Mesodermal cell (in vitro differentiated cells): Measurements from ENCODE around the gene PRPSAP2.
"Not testable (repeated sequence)": the region's sequence is repeated elsewhere in the genome, so short reads cannot be mapped to it uniquely, and the experiment has no call there.

Experiments
- H3K27ac ChIP-seq: 2 replicates; pipeline ENCODE4 v1.7.0; 2013; ENCODE audit warnings: mild to moderate bottlenecking, low read depth, low read length, moderate library complexity; ENCODE audit not compliant: severe bottlenecking
- H3K36me3 ChIP-seq: 2 replicates; pipeline ENCODE4 v1.7.1; 2013; ENCODE audit warnings: mild to moderate bottlenecking, low read length, moderate library complexity; ENCODE audit not compliant: control insufficient read depth, insufficient read depth
- H3K4me1 ChIP-seq: one replicate; pipeline ENCODE4 v1.7.1; 2013; ENCODE audit warnings: mild to moderate bottlenecking, low read length; ENCODE audit not compliant: insufficient read depth, control insufficient read depth, poor library complexity, severe bottlenecking
- H3K4me3 ChIP-seq: 2 replicates; pipeline ENCODE4 v1.7.0; 2013; ENCODE audit warnings: low read length, control low read depth, mild to moderate bottlenecking; ENCODE audit not compliant: insufficient read depth, poor library complexity, severe bottlenecking; ENCODE audit errors: extremely low read depth
- H3K9me3 ChIP-seq: 2 replicates; pipeline ENCODE4 v1.7.1; 2013; ENCODE audit warnings: mild to moderate bottlenecking, low read length, moderate library complexity; ENCODE audit not compliant: control insufficient read depth
- WGBS, 2 experiments: methylation state at CpG; one replicate each; pipeline ENCODE4 v1.1.5; 2013; ENCODE audit warnings: missing lambda C conversion rate in 2 of 2; ENCODE audit not compliant: insufficient coverage in 2 of 2; 5-methylcytosine and 5-hydroxymethylcytosine counted together

Gene PRPSAP2

GRCh38 chr17:18856570-18856915, 1.4 kb upstream of the PRPSAP2 start:
- H3K27ac ChIP-seq = peak overlapping the region; percentile 70
- H3K36me3 ChIP-seq = peaks cover 10% of the 10 kb centered on the region
- no CpG with 5 or more reads among the region's 7 CpGs for WGBS, 2 experiments

GRCh38 chr17:18858567-18859245, 775 bp downstream of the PRPSAP2 start:
- Histone ChIP-seq H3K36me3 (peaks cover 16% of the 10 kb centered on the region), H3K4me3 (peak overlapping the region; percentile 91), H3K9me3 (no peaks in the 10 kb centered on the region), H3K27ac (peak overlapping the region; percentile 87), H3K4me1 (peaks cover 12% of the 10 kb centered on the region)
- WGBS, 2 experiments = 0% methylated on average over 1 of the region's 12 CpGs; no CpG with 5 or more reads in 1 of the 2 experiments

More at GRCh38 chr17:18856570-18856915, 1.4 kb upstream of the PRPSAP2 start:
- Histone ChIP-seq H3K4me3 (peak overlapping the region; percentile 62), H3K9me3 (no peaks in the 10 kb centered on the region), H3K4me1 (peaks cover 12% of the 10 kb centered on the region)

- peak overlapping the region; percentile 91 for H3K4me3 ChIP-seq
- H3K4me1 ChIP-seq = peaks cover 12% of the 10 kb centered on the region
- WGBS, 2 experiments = 25 to 28% methylated on average over 2 of the region's 4 CpGs
- H3K36me3 ChIP-seq = peaks cover 20% of the 10 kb centered on the region
- no peaks in the 10 kb centered on the region for H3K9me3 ChIP-seq
- no peak overlapping the region for H3K27ac ChIP-seq
Observed at GRCh38 chr17:18859256-18859655, 1.3 kb downstream of the PRPSAP2 start.

GRCh38 chr17:18860161-18860972, 2.4 kb downstream of the PRPSAP2 start:
- Histone ChIP-seq H3K27ac (no peak overlapping the region), H3K36me3 (peaks cover 30% of the 10 kb centered on the region), H3K9me3 (no peaks in the 10 kb centered on the region), H3K4me1 (peaks cover 6% of the 10 kb centered on the region), H3K4me3 (no peak overlapping the region)
- 94 to 96% methylated on average over 6 to 8 of the region's 9 CpGs for WGBS, 2 experiments

- Histone ChIP-seq H3K4me1 (peaks cover 4% of the 10 kb centered on the region), H3K27ac (no peak overlapping the region), H3K4me3 (no peak overlapping the region), H3K9me3 (no peaks in the 10 kb centered on the region), H3K36me3 (peaks cover 46% of the 10 kb centered on the region)
- 93 to 94% methylated on average over 5 of the region's 5 CpGs for WGBS, 2 experiments
Observed at GRCh38 chr17:18862011-18862410, 4.1 kb downstream of the PRPSAP2 start.

- not testable (repeated sequence) for H3K4me1 ChIP-seq, H3K9me3 ChIP-seq, H3K27ac ChIP-seq, H3K4me3 ChIP-seq
- 79 to 83% methylated on average over 4 of the region's 5 CpGs for WGBS, 2 experiments
- peaks cover 75% of the 10 kb centered on the region for H3K36me3 ChIP-seq
Observed at GRCh38 chr17:18864996-18865395, 7.1 kb downstream of the PRPSAP2 start.

- Histone ChIP-seq H3K27ac (no peak overlapping the region), H3K4me1 (no peaks in the 10 kb centered on the region), H3K36me3 (peaks cover 81% of the 10 kb centered on the region), H3K9me3 (no peaks in the 10 kb centered on the region), H3K4me3 (no peak overlapping the region)
- WGBS, 2 experiments = 92 to 93% methylated on average over 3 to 5 of the region's 8 CpGs
Observed at GRCh38 chr17:18866866-18867813, 9.2 kb downstream of the PRPSAP2 start.

- 93 to 96% methylated on average over 6 of the region's 6 CpGs for WGBS, 2 experiments
- peaks cover 11% of the 10 kb centered on the region for H3K4me1 ChIP-seq
- no peak overlapping the region for H3K27ac ChIP-seq
- H3K4me3 ChIP-seq = no peak overlapping the region
- no peaks in the 10 kb centered on the region for H3K9me3 ChIP-seq
- H3K36me3 ChIP-seq = peaks cover 91% of the 10 kb centered on the region
Observed at GRCh38 chr17:18877104-18877645, 19.2 kb downstream of the PRPSAP2 start.

- whole genome bisulfite sequencing, 2 experiments = no CpG with 5 or more reads among the region's 9 CpGs
- H3K4me1 ChIP-seq = no peaks in the 10 kb centered on the region
- H3K36me3 ChIP-seq = peaks cover 75% of the 10 kb centered on the region
- no peak overlapping the region for H3K27ac ChIP-seq
- H3K9me3 ChIP-seq = no peaks in the 10 kb centered on the region
- no peak overlapping the region for H3K4me3 ChIP-seq
Observed at GRCh38 chr17:18888766-18889290, 30.9 kb downstream of the PRPSAP2 start.

GRCh38 chr17:18889658-18890057, 31.7 kb downstream of the PRPSAP2 start:
- Histone ChIP-seq H3K27ac (no peak overlapping the region), H3K4me1 (no peaks in the 10 kb centered on the region), H3K9me3 (no peaks in the 10 kb centered on the region), H3K36me3 (peaks cover 71% of the 10 kb centered on the region), H3K4me3 (no peak overlapping the region)
- 92 to 100% methylated on average over 3 to 4 of the region's 5 CpGs for WGBS, 2 experiments
